T-cell (primary cell): ENCODE measurements around the gene CAPN9. TPM values are rescaled to one million over a fixed set of nuclear protein-coding genes. Genes with fewer than 3 reads are reported as not detected.

Experiments
- ATAC-seq, 4 experiments: fragments of 200-7000 bp in 3 of 4; fragments of 150-1000 bp in 1 of 4; cut with Tn5 transposase; replicated peaks in 1 of 4; 1 replicate in 3 of 4; 2 replicates in 1 of 4; pipeline ENCODE4 v1.10.0; 2021; ENCODE audit warnings: moderate library complexity in 3 of 4, mild to moderate bottlenecking in 2 of 4, moderate number of reproducible peaks in 1 of 4
- CTCF ChIA-PET, 2 donors: fragments of 300-600 bp; sonication (Branson Sonifier 250); formaldehyde crosslinking; loops; one replicate each; lab custom pipeline; 2022; ENCODE audit warnings: antibody characterized with exemption in 2 of 2; lab: Charles Lee
- POLR2A ChIA-PET, 2 donors: fragments of 300-600 bp; sonication (Branson Sonifier 250); formaldehyde crosslinking; loops; one replicate each; lab custom pipeline; 2022; ENCODE audit warnings: antibody characterized with exemption in 2 of 2; lab: Charles Lee
- DNase-seq, 35 experiments: peaks; one replicate each; pipeline versions ENCODE4 v3.0.0 to v3.0.0-alpha.2; 2013 to 2023
- H3K27ac ChIP-seq: one replicate; pipeline ENCODE4 v1.5.1; 2013; ENCODE audit warnings: low read length
- H3K27me3 ChIP-seq, 2 experiments: replicated peaks in 1 of 2; 1 replicate in 1 of 2; 2 replicates in 1 of 2; pipeline versions ENCODE4 v1.6.1 to v1.7.0; 2013; ENCODE audit warnings: low read length in 1 of 2, mixed read lengths in 1 of 2; ENCODE audit not compliant: control insufficient read depth in 2 of 2, insufficient read depth in 2 of 2; ENCODE audit errors: extremely low read depth in 1 of 2
- H3K36me3 ChIP-seq, 2 donors: 1 replicate in 1 of 2; 2 replicates in 1 of 2; pipeline versions ENCODE4 v1.6.1 to v1.7.0; 2013; ENCODE audit warnings: low read length in 1 of 2; ENCODE audit not compliant: control insufficient read depth in 2 of 2, insufficient read depth in 1 of 2; ENCODE audit errors: extremely low read depth in 1 of 2
- H3K4me1 ChIP-seq, 2 experiments: 1 replicate in 1 of 2; 2 replicates in 1 of 2; pipeline versions ENCODE4 v1.6.1 to v1.7.0; 2013; ENCODE audit warnings: low read length in 2 of 2, mixed read lengths in 1 of 2; ENCODE audit not compliant: insufficient read depth in 2 of 2, control insufficient read depth in 1 of 2; ENCODE audit errors: extremely low read depth in 1 of 2
- H3K4me3 ChIP-seq, 2 donors: 1 replicate in 1 of 2; 2 replicates in 1 of 2; pipeline versions ENCODE4 v1.5.1 to v1.7.0; 2013; ENCODE audit warnings: mild to moderate bottlenecking in 2 of 2, low read length in 1 of 2, moderate library complexity in 1 of 2; ENCODE audit not compliant: control insufficient read depth in 1 of 2; ENCODE audit errors: extremely low read depth in 1 of 2
- H3K9me3 ChIP-seq: 2 replicates; pipeline ENCODE4 v1.7.0; 2013
- H3K27ac Mint-ChIP-seq, 2 donors: one replicate each; pipeline ENCODE4 v1.8.0; 2020 to 2021; ENCODE audit warnings: mild to moderate bottlenecking in 2 of 2, mixed read lengths in 2 of 2
- H3K27me3 Mint-ChIP-seq, 2 donors: one replicate each; pipeline ENCODE4 v1.8.0; 2021 to 2022; ENCODE audit warnings: mixed read lengths in 2 of 2
- H3K36me3 Mint-ChIP-seq: one replicate; pipeline ENCODE4 v1.8.0; 2021; ENCODE audit warnings: mixed read lengths
- H3K4me1 Mint-ChIP-seq, 3 donors: one replicate each; pipeline ENCODE4 v1.8.0; 2020 to 2022; ENCODE audit warnings: mixed read lengths in 3 of 3, mild to moderate bottlenecking in 1 of 3
- H3K4me3 Mint-ChIP-seq, 3 donors: one replicate each; pipeline ENCODE4 v1.8.0; 2020 to 2022; ENCODE audit warnings: mild to moderate bottlenecking in 3 of 3, mixed read lengths in 3 of 3, moderate library complexity in 3 of 3
- H3K9me3 Mint-ChIP-seq, 3 donors: one replicate each; pipeline ENCODE4 v1.8.0; 2020 to 2022; ENCODE audit warnings: mixed read lengths in 3 of 3
- WGBS: methylation state at CpG from one replicate; pipeline ENCODE4 v1.1.5; 2013; ENCODE audit warnings: missing lambda C conversion rate; ENCODE audit not compliant: insufficient coverage; 5-methylcytosine and 5-hydroxymethylcytosine counted together
- total RNA-seq, 35 experiments: library from RNA in 6 of 35; stranded (reverse) in 6 of 35; fragments of 120-200 nt in 1 of 35; gene quantifications; one replicate each; pipeline versions ENCODE4 v1.2.1 to v1.2.4 and lab custom pipeline; 2013 to 2026

CAPN9 gene
- total RNA-seq, 5 donors from 2014 or later (not counting 1 experiment from before 2014, with no cell fraction given), result not detected

DNA sequence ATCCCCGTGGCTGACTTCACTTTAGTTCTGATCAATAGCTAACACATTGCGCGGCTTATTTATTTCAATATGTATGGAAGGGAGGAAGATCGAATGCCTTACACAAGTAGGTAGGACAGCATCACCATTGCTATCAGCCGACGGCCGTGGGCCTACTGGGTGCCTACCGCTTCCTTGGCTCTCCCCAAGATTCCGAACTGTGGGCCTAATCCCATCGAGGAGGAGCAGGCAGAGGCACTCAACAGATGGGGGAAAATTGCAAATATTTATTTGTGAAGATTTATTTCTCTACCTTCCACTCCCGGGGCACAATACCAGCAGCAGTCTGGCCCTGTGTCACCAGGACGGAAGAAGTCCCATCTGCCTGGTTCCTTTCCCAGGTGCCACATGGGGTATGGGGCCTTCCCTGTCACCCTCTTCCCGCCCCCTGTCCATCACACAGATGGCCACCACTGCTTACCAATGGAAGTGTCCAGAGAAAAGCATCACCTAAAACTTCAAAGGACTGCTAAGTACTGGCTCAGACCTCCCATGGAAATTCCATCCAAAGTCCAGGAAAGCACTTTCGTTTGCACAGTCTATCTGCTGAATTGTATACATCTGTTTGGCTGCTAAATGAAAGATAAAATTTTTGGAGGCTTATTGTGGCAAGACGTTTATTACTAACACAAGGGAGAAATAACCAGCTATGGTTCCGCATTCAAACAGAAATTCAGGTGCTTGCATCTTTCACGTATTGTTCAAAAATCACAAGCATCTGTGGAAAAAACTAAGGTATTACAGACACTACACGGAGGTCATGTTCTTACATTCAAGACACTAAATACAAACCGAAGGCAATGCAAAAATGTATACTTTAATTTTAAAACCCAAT, 45.1 kb upstream of the CAPN9 start:
- Histone ChIP-seq H3K4me3 (no peak overlapping the region), H3K27ac (no peak overlapping the region), H3K4me1 (no peaks in the 10 kb centered on the region), H3K27me3 (peaks cover 0 to 21% of the 10 kb centered on the region in 2 experiments), H3K9me3 (no peaks in the 10 kb centered on the region), H3K36me3 (no peaks in the 10 kb centered on the region)
- Mint-ChIP-seq H3K36me3 (no peaks in the 10 kb centered on the region), H3K27me3 (peaks cover 8 to 9% of the 10 kb centered on the region in 2 donors), H3K4me3 (no peak overlapping the region), H3K9me3 (no peaks in the 10 kb centered on the region), H3K27ac (no peak overlapping the region), H3K4me1 (no peaks in the 10 kb centered on the region)
- DNase-seq (no peak), ATAC-seq (no peak)
- ChIA-PET CTCF (no interaction called here), POLR2A (interaction anchor here in 1 of 2 donors (0.6 kb wide), 1 partner anchor 504 kb away, joined by 4 read pairs; no protein-coding TSS in a partner anchor)
- WGBS, result 85% methylated on average over 10 of the region's 19 CpGs

DNA sequence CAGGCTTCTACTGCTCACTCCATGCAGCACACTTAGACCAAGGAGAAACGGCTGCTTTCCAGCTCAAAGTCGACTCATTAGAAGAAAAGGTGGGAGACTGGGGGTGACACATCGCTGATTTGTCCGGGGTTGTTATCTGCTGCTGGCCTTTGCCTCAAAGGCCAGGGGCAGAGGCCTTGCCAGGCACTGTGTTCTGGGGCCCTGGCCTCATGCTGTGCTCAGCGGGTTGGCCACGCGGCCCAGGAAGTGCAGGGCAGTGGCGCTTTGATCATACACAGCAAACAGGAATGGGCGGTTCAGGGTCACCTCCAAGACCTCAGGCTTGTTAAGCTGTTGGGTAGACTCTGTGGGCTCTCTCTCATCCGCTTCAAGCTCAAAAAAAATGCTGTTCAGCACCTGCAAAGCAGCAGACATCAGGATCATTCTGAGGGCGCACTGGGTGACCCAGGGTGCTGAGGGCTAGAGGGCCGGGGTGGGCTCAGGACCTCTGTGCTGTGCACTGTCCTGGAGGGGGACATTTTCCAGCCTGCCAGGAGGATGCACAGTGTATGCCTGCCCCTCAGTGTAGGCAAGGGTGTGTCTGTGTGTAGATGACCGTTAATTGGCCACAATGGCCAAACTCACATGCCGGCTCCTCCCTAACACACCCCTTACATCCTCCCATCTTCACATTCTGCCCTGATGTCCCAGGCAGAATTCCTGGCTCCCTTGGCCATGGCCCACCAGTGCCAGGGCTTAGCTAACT, 44.1 kb upstream of the CAPN9 start:
- ChIA-PET CTCF (no interaction called here), POLR2A (no interaction called here)
- H3K27ac ChIP-seq, result no peak overlapping the region
- H3K9me3 ChIP-seq, result no peaks in the 10 kb centered on the region
- H3K36me3 Mint-ChIP-seq, result no peaks in the 10 kb centered on the region
- peaks cover 9 to 12% of the 10 kb centered on the region in 2 donors for H3K27me3 Mint-ChIP-seq
- DNase-seq, result no peak
- no peak for ATAC-seq
- no peaks in the 10 kb centered on the region for H3K9me3 Mint-ChIP-seq
- no peak overlapping the region for H3K4me3 Mint-ChIP-seq
- peaks cover 0 to 2% (median 0%) of the 10 kb centered on the region in 3 donors for H3K4me1 Mint-ChIP-seq
- no peak overlapping the region for H3K4me3 ChIP-seq
- no peaks in the 10 kb centered on the region for H3K36me3 ChIP-seq
- 86% methylated on average over 12 of the region's 14 CpGs for WGBS
- H3K4me1 ChIP-seq, result no peaks in the 10 kb centered on the region
- H3K27me3 ChIP-seq, result peaks cover 0 to 20% of the 10 kb centered on the region in 2 experiments
- no peak overlapping the region for H3K27ac Mint-ChIP-seq

DNA sequence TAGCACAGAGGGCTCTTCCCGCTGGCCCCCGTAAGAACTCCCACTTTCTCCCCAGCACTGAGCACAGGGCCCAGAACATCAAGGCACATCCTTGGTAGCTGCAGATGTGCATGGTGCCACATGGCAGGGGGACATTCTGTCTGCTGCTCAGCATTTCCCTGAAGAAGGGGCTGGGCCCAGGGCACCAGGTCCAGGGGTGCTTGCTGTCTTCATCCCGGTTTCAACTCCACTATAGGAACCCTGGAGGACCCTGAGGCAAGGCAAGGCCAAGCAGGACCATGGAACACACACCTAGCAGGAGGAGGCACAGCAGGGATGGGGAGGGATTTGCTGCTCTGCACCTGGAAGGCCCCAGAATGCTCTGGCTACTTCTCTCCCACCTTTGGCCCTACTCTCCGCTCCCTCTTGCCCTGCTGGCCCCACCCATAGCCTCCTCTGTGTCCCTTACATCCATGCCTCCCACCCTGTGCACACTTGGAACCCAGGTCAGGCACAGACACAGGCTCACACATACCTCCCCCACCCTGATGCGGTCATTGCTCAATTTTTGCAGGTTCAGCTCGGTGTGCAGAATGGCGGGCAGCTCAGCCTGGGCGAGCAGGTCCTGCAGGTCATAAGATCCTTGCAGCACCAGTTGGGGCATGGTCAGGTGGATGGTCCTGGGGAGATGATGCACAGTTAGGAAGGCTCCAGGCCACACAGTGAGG, 43.4 kb upstream of the CAPN9 start:
- H3K4me1 Mint-ChIP-seq, result peaks cover 0 to 2% (median 0%) of the 10 kb centered on the region in 3 donors
- no peak for ATAC-seq
- H3K27me3 Mint-ChIP-seq, result peaks cover 13% of the 10 kb centered on the region in 2 donors
- ChIA-PET CTCF (no interaction called here), POLR2A (no interaction called here)
- no peak overlapping the region for H3K27ac Mint-ChIP-seq
- no peak overlapping the region for H3K4me3 Mint-ChIP-seq
- Histone ChIP-seq H3K4me3 (no peak overlapping the region), H3K27ac (no peak overlapping the region), H3K36me3 (no peaks in the 10 kb centered on the region), H3K9me3 (no peaks in the 10 kb centered on the region), H3K4me1 (no peaks in the 10 kb centered on the region), H3K27me3 (peaks cover 0 to 16% of the 10 kb centered on the region in 2 experiments)
- 83% methylated on average over 4 of the region's 8 CpGs for WGBS
- no peaks in the 10 kb centered on the region for H3K9me3 Mint-ChIP-seq
- no peaks in the 10 kb centered on the region for H3K36me3 Mint-ChIP-seq
- no peak for DNase-seq

DNA sequence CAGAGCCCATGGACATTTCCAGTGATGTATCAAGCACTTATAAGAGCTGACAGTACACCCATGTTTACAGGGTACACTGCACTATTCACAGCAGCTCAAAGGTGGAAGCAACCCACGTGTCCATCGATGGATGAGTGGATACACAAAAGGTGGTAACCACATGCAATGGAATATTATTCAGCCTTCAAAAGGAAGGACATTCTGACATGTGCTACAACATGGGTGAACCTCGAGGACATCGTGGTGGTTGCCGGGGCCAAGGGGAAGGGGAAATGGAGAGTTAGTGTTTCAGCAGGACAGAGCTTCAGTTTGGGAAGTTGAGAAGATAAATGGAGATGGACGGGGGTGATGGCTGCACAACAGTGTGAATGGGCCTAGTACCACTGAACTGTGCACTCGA, 42.4 kb upstream of the CAPN9 start:
- no peaks in the 10 kb centered on the region for H3K36me3 Mint-ChIP-seq
- no peaks in the 10 kb centered on the region for H3K9me3 ChIP-seq
- H3K4me1 ChIP-seq, result no peaks in the 10 kb centered on the region
- H3K36me3 ChIP-seq, result no peaks in the 10 kb centered on the region
- no peak overlapping the region for H3K27ac ChIP-seq
- H3K27me3 ChIP-seq, result peaks cover 0 to 18% of the 10 kb centered on the region in 2 experiments
- 78% methylated on average over 5 of the region's 7 CpGs for WGBS
- H3K4me3 ChIP-seq, result no peak overlapping the region
- no peak overlapping the region for H3K27ac Mint-ChIP-seq
- H3K4me3 Mint-ChIP-seq, result no peak overlapping the region
- ChIA-PET POLR2A (no interaction called here), CTCF (no interaction called here)
- H3K9me3 Mint-ChIP-seq, result no peaks in the 10 kb centered on the region
- peaks cover 14 to 15% of the 10 kb centered on the region in 2 donors for H3K27me3 Mint-ChIP-seq
- ATAC-seq (no peak), DNase-seq (no peak)
- H3K4me1 Mint-ChIP-seq, result peaks cover 0 to 2% (median 0%) of the 10 kb centered on the region in 3 donors

DNA sequence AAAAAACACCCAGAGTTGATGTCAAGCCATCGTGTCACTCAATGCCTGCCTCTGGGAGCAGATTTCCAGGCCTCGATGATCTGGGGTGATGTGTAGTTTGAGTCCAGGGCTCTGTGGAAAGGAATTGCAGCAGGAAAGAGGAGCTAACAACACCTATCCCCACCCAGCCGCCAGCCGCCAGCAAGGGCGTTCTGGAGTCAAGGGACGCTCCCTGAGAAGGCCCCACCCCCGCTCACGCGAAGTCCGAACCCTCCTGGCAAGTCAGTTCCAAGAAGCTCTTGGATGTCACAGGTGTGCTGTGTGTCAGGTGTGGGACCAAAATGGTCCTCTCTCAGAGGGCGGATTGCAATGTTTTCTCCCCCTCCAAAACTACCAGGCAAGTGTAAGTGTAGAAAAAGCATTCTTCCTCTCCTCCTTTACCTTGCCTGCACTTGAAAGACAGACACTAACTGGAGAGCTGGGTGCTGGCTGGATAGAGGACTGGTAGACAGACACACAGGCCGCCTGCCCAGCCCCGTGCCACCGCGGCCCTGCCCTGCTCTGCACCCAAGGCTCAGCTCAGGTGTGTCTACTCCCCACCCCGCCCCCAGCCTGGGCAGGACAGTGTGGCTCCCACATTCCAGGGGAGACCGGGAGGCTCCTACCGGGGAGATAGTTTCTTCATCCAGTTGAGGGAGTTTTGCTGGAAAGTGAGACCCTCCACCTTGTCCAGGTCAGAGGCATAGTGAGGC, 41.7 kb upstream of the CAPN9 start:
- Mint-ChIP-seq H3K27ac (no peak overlapping the region), H3K36me3 (no peaks in the 10 kb centered on the region), H3K4me1 (peaks cover 0 to 2% (median 0%) of the 10 kb centered on the region in 3 donors), H3K27me3 (peaks cover 10 to 14% of the 10 kb centered on the region in 2 donors), H3K4me3 (no peak overlapping the region), H3K9me3 (no peaks in the 10 kb centered on the region)
- CTCF ChIA-PET, result no interaction called here
- Histone ChIP-seq H3K4me3 (no peak overlapping the region), H3K9me3 (no peaks in the 10 kb centered on the region), H3K27me3 (peaks cover 0 to 18% of the 10 kb centered on the region in 2 experiments), H3K4me1 (no peaks in the 10 kb centered on the region), H3K36me3 (no peaks in the 10 kb centered on the region), H3K27ac (no peak overlapping the region)
- no peak for DNase-seq
- POLR2A ChIA-PET, result no interaction called here
- no peak for ATAC-seq
- 95% methylated on average over 2 of the region's 18 CpGs for WGBS
